ENCODE measurements around the gene UROS.

UROS gene

GRCh38 chr10:125828311-125828710, 5.3 kb upstream of the UROS start:
- DNase-seq = no peak

GRCh38 chr10:125827133-125827532, 4.1 kb upstream of the UROS start:
- peak in 1 of 2 donors; percentile 9 for DNase-seq

- DNase-seq = peak in 1 of 2 donors; percentile 0
These were observed 1.7 kb upstream of the UROS start for GRCh38 chr10:125824736-125825135.

GRCh38 chr10:125823663-125824251, 699 bp upstream of the UROS start:
- DNase-seq = peak in 1 of 2 donors; percentile 4

- peak in 1 of 2 donors; percentile 4 for DNase-seq
These were observed 2.4 kb downstream of the UROS start for GRCh38 chr10:125820701-125821100.

- DNase-seq = no peak
These were observed 5.6 kb downstream of the UROS start for GRCh38 chr10:125817337-125817946.

- DNase-seq = no peak
These were observed 6.5 kb downstream of the UROS start for GRCh38 chr10:125816548-125816947.

- no peak for DNase-seq
These were observed 7.3 kb downstream of the UROS start for GRCh38 chr10:125815764-125816163.

- DNase-seq = no peak
These were observed 10.8 kb downstream of the UROS start for GRCh38 chr10:125812128-125812750.

- DNase-seq = no peak
These were observed 11.8 kb downstream of the UROS start for GRCh38 chr10:125811251-125811650.

GRCh38 chr10:125808047-125808446, 15.0 kb downstream of the UROS start:
- no peak for DNase-seq

- no peak for DNase-seq
These were observed 20.3 kb downstream of the UROS start for GRCh38 chr10:125802739-125803138.

- no peak for DNase-seq
These were observed 20.9 kb downstream of the UROS start for GRCh38 chr10:125802131-125802530.

GRCh38 chr10:125801574-125801973, 21.5 kb downstream of the UROS start:
- DNase-seq = no peak

GRCh38 chr10:125799451-125800182, 23.4 kb downstream of the UROS start:
- no peak for DNase-seq

- DNase-seq = no peak
These were observed 24.9 kb downstream of the UROS start for GRCh38 chr10:125797994-125798662.

- DNase-seq = no peak
These were observed 25.6 kb downstream of the UROS start for GRCh38 chr10:125797424-125797823.

- no peak for DNase-seq
These were observed 27.3 kb downstream of the UROS start for GRCh38 chr10:125795637-125796190.

- DNase-seq = no peak
These were observed 27.9 kb downstream of the UROS start for GRCh38 chr10:125795128-125795527.

- no peak for DNase-seq
These were observed 30.4 kb downstream of the UROS start for GRCh38 chr10:125792342-125793300.

- no peak for DNase-seq
These were observed 34.7 kb downstream of the UROS start for GRCh38 chr10:125788156-125789034.

Data from inflammatory macrophage treated with lipopolysaccharide for 1 hour (primary cell).